ENCODE results near the gene DTNBP1. TPM values are rescaled to one million over a fixed set of nuclear protein-coding genes. Genes with fewer than 3 reads are reported as not detected.
A peak's percentile ranks its signal among the peaks of the same experiment; 100 is the strongest.

The DTNBP1 gene
- total and polyA plus RNA-seq, 4 donors, result 26.2 to 37.1 (median 27.6) TPM

DNA sequence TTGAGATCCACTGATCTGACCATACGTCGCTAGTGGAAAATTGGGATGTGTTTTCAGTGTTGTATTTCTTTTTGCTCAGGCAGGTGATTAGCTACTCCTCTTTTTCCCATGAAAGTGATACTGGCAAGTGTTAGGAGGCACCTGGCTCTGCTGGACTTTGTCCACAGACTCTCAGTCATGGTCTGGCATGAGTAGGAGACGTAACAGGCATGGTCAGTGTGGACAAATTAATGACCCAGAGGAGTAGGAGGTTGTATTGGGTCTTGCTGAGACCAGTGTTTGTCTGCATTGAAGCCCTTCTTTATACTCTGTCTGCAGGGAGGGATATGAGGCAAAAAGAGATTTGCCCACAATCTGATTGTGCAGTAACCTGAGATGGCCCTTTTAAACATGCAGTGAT is 178.7 kb downstream of the DTNBP1 start:
- Histone ChIP-seq H3K27me3 (ENCODE audit: control insufficient read depth in 1 of 2, insufficient read depth in 2 of 2, low read length in 1 of 2) (no peaks in the 10 kb centered on the region), H3K27ac (ENCODE audit: low read depth in 1 of 2, low read length in 2 of 2) (no peak overlapping the region), H3K4me1 (ENCODE audit: control insufficient read depth in 1 of 2, insufficient read depth in 2 of 2, low read length in 2 of 2) (no peaks in the 10 kb centered on the region), H3K36me3 (ENCODE audit: control insufficient read depth in 1 of 2, insufficient read depth in 2 of 2, low read length in 1 of 2) (peaks cover 0 to 3% of the 10 kb centered on the region in 2 donors), H3K4me3 (ENCODE audit: low read length in 2 of 2) (no peak overlapping the region), H3K9me3 (ENCODE audit: control insufficient read depth, low read length) (no peaks in the 10 kb centered on the region)
- 81 to 90% methylated on average over 3 of the region's 3 CpGs for WGBS, 2 donors
- DNase-seq, result no peak
- intact Hi-C loops (cut with DNase I), result no loop called here
- no peak for ATAC-seq (ENCODE audit: low FRiP score)

DNA sequence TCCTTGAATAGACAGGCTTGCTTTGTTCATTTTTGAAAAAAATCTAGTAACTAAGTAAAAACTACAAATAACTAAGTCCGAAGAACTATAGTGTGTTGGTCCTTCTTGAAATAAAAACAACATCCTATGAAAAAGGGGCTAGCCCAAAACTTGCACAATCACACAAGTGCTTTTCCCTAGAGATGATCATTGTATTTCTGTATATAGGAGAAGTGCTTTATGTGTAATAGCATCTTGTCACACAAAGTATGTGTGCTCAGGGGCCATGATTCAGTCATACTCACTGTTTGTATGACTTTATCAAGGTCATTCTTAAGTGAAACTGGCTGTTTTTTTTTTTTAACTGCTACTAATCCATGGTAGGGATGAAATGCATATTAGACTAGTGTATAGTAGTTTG is 179.8 kb downstream of the DTNBP1 start:
- peaks cover 0 to 4% of the 10 kb centered on the region in 2 donors for H3K4me1 ChIP-seq (ENCODE audit: control insufficient read depth in 1 of 2, insufficient read depth in 2 of 2, low read length in 2 of 2)
- H3K27me3 ChIP-seq (ENCODE audit: control insufficient read depth in 1 of 2, insufficient read depth in 2 of 2, low read length in 1 of 2), result no peaks in the 10 kb centered on the region
- 97 to 98% methylated on average over 1 of the region's 1 CpG for WGBS, 2 donors
- ATAC-seq (ENCODE audit: low FRiP score) (no peak), DNase-seq (no peak)
- intact Hi-C loops (cut with DNase I), result no loop called here
- no peaks in the 10 kb centered on the region for H3K9me3 ChIP-seq (ENCODE audit: control insufficient read depth, low read length)
- H3K27ac ChIP-seq (ENCODE audit: low read depth in 1 of 2, low read length in 2 of 2), result no peak overlapping the region
- no peak overlapping the region for H3K4me3 ChIP-seq (ENCODE audit: low read length in 2 of 2)
- peaks cover 0 to 2% of the 10 kb centered on the region in 2 donors for H3K36me3 ChIP-seq (ENCODE audit: control insufficient read depth in 1 of 2, insufficient read depth in 2 of 2, low read length in 1 of 2)

DNA sequence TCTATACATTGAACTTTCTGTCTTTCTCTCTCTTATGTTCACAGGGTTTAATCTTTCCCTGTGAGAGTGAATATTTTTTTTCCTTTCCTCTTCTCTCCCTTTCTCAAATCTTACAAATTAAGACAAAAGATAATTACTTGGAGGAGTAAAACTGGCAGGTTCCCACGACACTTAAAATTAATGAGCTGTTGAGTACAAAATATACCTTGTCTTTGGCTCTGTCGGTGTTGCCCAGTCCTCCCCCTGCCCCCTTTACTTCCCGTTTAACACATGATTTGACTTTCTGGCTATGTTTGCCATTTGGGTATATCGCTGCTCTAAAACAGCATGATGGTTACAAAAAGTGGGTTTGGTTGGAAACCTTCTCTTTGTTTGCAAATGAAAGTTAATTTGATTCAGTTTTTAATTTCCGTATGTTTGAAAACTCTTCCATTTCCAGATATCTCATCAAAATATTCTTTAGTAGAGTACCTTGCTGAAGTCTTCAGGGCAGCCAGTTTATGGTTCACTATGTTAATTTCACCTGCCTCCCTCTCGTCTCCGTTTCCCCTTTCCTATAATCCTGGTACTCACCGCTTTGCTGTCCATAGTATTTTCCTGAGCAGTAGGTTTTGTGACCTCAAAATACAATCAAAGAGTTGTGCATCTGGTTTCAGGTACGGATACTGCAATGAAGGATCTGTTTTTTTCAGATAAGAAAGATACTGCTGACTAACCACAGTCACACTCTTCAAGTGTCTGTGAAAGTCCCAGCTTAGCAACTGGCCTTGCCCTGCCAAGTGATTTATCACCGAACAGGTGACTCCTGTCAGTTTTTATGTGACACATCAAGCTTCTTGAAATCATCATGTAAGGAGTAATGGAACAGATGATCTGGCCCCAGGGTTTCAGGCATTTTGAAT is 181.2 kb downstream of the DTNBP1 start:
- Histone ChIP-seq H3K4me3 (ENCODE audit: low read length in 2 of 2) (no peak overlapping the region), H3K9me3 (ENCODE audit: control insufficient read depth, low read length) (no peaks in the 10 kb centered on the region), H3K27ac (ENCODE audit: low read depth in 1 of 2, low read length in 2 of 2) (no peak overlapping the region), H3K36me3 (ENCODE audit: control insufficient read depth in 1 of 2, insufficient read depth in 2 of 2, low read length in 1 of 2) (no peaks in the 10 kb centered on the region), H3K27me3 (ENCODE audit: control insufficient read depth in 1 of 2, insufficient read depth in 2 of 2, low read length in 1 of 2) (no peaks in the 10 kb centered on the region), H3K4me1 (ENCODE audit: control insufficient read depth in 1 of 2, insufficient read depth in 2 of 2, low read length in 2 of 2) (peaks cover 5 to 8% of the 10 kb centered on the region in 2 donors)
- ATAC-seq (ENCODE audit: low FRiP score) (no peak), DNase-seq (no peak)
- 84 to 93% methylated on average over 10 of the region's 10 CpGs for WGBS, 2 donors
- intact Hi-C loops (cut with DNase I), result no loop called here

DNA sequence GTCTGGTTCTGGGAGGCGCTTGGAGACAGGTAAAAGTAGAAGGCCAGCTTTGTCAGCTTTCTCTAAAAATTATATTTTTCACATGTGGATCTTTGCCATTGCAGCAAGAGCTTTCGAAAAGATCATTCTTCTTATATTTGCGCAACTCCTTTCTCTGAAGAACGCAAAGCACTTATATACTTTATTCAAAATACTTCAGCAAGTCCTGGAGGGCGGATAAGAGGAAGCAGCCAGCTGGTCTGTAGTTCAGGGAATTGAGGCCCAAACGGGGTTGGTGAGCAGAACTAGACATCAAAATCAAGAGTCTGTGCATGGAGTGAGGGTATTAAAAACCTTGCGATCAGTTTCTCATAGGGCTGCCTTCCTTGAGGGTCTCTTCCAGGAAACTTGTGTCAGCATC is 182.3 kb downstream of the DTNBP1 start:
- intact Hi-C loops (cut with DNase I), result no loop called here
- peaks cover 7 to 8% of the 10 kb centered on the region in 2 donors for H3K4me1 ChIP-seq (ENCODE audit: control insufficient read depth in 1 of 2, insufficient read depth in 2 of 2, low read length in 2 of 2)

DNA sequence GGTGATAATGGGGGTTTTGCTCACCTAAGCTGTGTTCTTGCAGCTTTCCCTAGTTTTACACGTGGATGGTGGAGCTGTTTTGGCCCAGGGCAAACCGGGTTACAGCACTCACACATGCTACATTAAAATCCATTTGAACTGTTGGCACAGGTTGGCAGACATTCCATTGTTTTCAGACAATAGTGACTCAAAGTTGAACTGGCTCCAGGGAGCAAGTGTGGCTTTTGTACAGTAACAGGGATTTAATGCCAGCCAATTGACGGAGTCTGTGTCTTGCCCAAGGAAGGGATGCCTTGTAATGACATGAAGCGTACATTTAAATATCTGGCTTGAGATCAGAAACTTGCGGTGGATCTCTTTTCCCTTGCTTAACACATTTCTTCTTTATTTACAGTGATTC is 183.1 kb downstream of the DTNBP1 start:
- 10 to 16% methylated on average over 5 of the region's 5 CpGs for WGBS, 2 donors
- Histone ChIP-seq H3K9me3 (ENCODE audit: control insufficient read depth, low read length) (no peaks in the 10 kb centered on the region), H3K36me3 (ENCODE audit: control insufficient read depth in 1 of 2, insufficient read depth in 2 of 2, low read length in 1 of 2) (no peaks in the 10 kb centered on the region), H3K4me3 (ENCODE audit: low read length in 2 of 2) (no peak overlapping the region), H3K27ac (ENCODE audit: low read depth in 1 of 2, low read length in 2 of 2) (no peak overlapping the region), H3K27me3 (ENCODE audit: control insufficient read depth in 1 of 2, insufficient read depth in 2 of 2, low read length in 1 of 2) (no peaks in the 10 kb centered on the region), H3K4me1 (ENCODE audit: control insufficient read depth in 1 of 2, insufficient read depth in 2 of 2, low read length in 2 of 2) (peaks cover 7 to 8% of the 10 kb centered on the region in 2 donors)
- ATAC-seq (ENCODE audit: low FRiP score) (no peak), DNase-seq (no peak)
- intact Hi-C loops (cut with DNase I), result loop anchor here in 1 of 2 donors (10.0 kb wide), 1 partner anchor 235 kb away; the partner anchor contains the start of gene JARID2

More for the DNA sequence above, 182.3 kb downstream of the DTNBP1 start:
- DNase-seq, result no peak
- Histone ChIP-seq H3K27me3 (ENCODE audit: control insufficient read depth in 1 of 2, insufficient read depth in 2 of 2, low read length in 1 of 2) (no peaks in the 10 kb centered on the region), H3K9me3 (ENCODE audit: control insufficient read depth, low read length) (no peaks in the 10 kb centered on the region), H3K27ac (ENCODE audit: low read depth in 1 of 2, low read length in 2 of 2) (no peak overlapping the region), H3K36me3 (ENCODE audit: control insufficient read depth in 1 of 2, insufficient read depth in 2 of 2, low read length in 1 of 2) (no peaks in the 10 kb centered on the region), H3K4me3 (ENCODE audit: low read length in 2 of 2) (no peak overlapping the region)
- 76 to 88% methylated on average over 7 of the region's 7 CpGs for WGBS, 2 donors
- ATAC-seq (ENCODE audit: low FRiP score), result no peak

DNA sequence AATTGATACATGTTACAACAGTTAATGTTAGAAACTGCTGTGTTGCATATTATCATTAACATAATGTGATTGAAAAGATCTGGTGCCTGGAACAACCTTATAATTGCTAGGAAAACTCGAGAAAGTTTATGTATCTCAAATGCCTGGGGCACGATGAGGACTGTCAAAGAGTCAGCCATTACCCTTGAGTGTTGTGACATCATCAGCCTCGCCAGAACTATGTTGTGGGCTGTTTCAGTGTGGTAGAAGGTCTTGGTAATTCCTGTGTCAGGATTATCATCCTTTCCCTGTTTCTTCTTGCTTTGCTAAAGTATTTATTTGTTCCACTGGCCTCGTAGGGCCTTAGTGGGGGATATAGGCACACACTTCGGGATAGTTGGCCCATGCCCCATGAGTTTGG is 185.1 kb downstream of the DTNBP1 start:
- intact Hi-C loops (cut with DNase I), result loop anchor here in 1 of 2 donors (10.0 kb wide), 1 partner anchor 233 kb away; the partner anchor contains the start of gene JARID2
- no peaks in the 10 kb centered on the region for H3K9me3 ChIP-seq (ENCODE audit: control insufficient read depth, low read length)
- ATAC-seq (ENCODE audit: low FRiP score) (no peak), DNase-seq (no peak)
- H3K36me3 ChIP-seq (ENCODE audit: control insufficient read depth in 1 of 2, insufficient read depth in 2 of 2, low read length in 1 of 2), result no peaks in the 10 kb centered on the region
- H3K4me1 ChIP-seq (ENCODE audit: control insufficient read depth in 1 of 2, insufficient read depth in 2 of 2, low read length in 2 of 2), result peaks cover 7 to 13% of the 10 kb centered on the region in 2 donors
- H3K4me3 ChIP-seq (ENCODE audit: low read length in 2 of 2), result no peak overlapping the region
- 43 to 66% methylated on average over 5 of the region's 5 CpGs for WGBS, 2 donors
- peak overlapping the region; percentile 38 to 43 for H3K27ac ChIP-seq (ENCODE audit: low read depth in 1 of 2, low read length in 2 of 2)
- no peaks in the 10 kb centered on the region for H3K27me3 ChIP-seq (ENCODE audit: control insufficient read depth in 1 of 2, insufficient read depth in 2 of 2, low read length in 1 of 2)

DNA sequence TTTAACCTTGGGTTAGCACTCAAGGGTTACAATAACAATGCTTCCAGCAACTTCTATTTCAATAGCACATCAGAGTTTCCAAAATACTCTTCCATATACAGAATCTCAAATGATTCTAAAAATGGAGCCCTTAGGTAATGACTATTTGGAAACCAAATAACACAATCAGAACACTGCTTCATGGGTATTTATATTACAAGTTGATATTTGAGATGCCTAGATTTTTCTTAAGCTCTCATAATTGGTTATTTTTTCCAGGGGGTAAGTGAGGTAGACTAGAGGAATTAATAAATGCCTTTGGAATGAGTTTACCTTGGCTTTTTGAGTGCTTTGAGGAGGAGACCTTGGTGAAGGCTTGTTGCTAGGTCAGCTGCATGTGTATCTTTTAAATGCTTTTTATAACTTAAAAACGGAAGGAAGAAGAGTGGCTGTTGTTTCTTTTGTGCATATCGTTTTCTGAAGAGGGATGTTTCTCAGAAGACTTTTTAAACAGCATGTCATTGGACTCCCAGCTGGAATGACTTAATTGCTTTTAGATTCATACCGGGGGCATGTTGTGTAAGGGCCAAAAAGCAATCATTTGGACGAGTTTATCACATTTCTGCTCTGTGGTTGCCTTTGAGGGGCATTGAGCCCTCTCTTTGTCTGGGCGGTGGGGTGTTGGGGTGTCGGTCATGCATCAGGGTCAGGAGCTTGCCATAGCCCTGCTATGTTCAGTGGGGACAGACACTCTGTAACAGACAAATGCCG is 186.0 kb downstream of the DTNBP1 start:
- no peaks in the 10 kb centered on the region for H3K27me3 ChIP-seq (ENCODE audit: control insufficient read depth in 1 of 2, insufficient read depth in 2 of 2, low read length in 1 of 2)
- DNase-seq, result no peak
- H3K36me3 ChIP-seq (ENCODE audit: control insufficient read depth in 1 of 2, insufficient read depth in 2 of 2, low read length in 1 of 2), result no peaks in the 10 kb centered on the region
- intact Hi-C loops (cut with DNase I), result loop anchor here in 1 of 2 donors (10.0 kb wide), 1 partner anchor 232 kb away; the partner anchor contains the start of gene JARID2
- peak overlapping the region; percentile 47 to 84 for H3K27ac ChIP-seq (ENCODE audit: low read depth in 1 of 2, low read length in 2 of 2)
- H3K4me1 ChIP-seq (ENCODE audit: control insufficient read depth in 1 of 2, insufficient read depth in 2 of 2, low read length in 2 of 2), result peaks cover 7 to 13% of the 10 kb centered on the region in 2 donors
- 9 to 34% methylated on average over 7 of the region's 7 CpGs for WGBS, 2 donors
- H3K4me3 ChIP-seq (ENCODE audit: low read length in 2 of 2), result no peak overlapping the region
- H3K9me3 ChIP-seq (ENCODE audit: control insufficient read depth, low read length), result no peaks in the 10 kb centered on the region
- peak; percentile 39 for ATAC-seq (ENCODE audit: low FRiP score)

DNA sequence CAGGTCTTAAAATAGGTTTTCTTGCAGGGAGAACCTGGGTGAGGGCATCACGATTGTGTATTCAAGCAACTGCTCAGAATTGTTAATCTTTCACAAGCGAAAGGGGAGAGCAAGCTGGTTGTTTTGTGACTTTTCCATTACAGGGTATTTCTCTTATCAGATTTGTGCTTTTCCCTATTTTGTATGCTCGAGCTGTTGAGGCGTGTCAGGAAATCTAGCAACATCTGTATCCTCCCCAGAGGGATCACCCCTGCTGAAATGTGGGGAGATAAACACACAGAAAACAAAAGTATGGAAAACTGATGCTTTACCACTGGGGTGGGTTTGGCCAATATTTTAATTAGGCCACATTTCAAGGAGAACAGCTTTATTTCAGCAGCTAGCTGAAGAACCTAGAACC is 187.0 kb downstream of the DTNBP1 start:
- Histone ChIP-seq H3K4me1 (ENCODE audit: control insufficient read depth in 1 of 2, insufficient read depth in 2 of 2, low read length in 2 of 2) (peaks cover 7 to 13% of the 10 kb centered on the region in 2 donors), H3K4me3 (ENCODE audit: low read length in 2 of 2) (no peak overlapping the region), H3K27ac (ENCODE audit: low read depth in 1 of 2, low read length in 2 of 2) (peak overlapping the region; percentile 47 to 96), H3K36me3 (ENCODE audit: control insufficient read depth in 1 of 2, insufficient read depth in 2 of 2, low read length in 1 of 2) (no peaks in the 10 kb centered on the region), H3K27me3 (ENCODE audit: control insufficient read depth in 1 of 2, insufficient read depth in 2 of 2, low read length in 1 of 2) (no peaks in the 10 kb centered on the region), H3K9me3 (ENCODE audit: control insufficient read depth, low read length) (no peaks in the 10 kb centered on the region)
- DNase-seq, result no peak
- intact Hi-C loops (cut with DNase I), result loop anchor here in 1 of 2 donors (10.0 kb wide), 1 partner anchor 231 kb away; the partner anchor contains the start of gene JARID2
- WGBS, 2 donors, result 61 to 69% methylated on average over 4 of the region's 4 CpGs
- no peak for ATAC-seq (ENCODE audit: low FRiP score)
